Activated CD4-positive, alpha-beta T cell treated with anti-CD3 and anti-CD28 coated beads for 24 hours (primary cell): ENCODE results near the gene ALG14.

ENCODE experiments used
- DNase-seq, 2 donors: peaks; one replicate each; pipeline ENCODE4 v3.0.0-alpha.2; 2020; ENCODE audit warnings: low read depth in 2 of 2

Gene ALG14

GRCh38 chr1:94980582-94981574 is 91.9 kb downstream of the ALG14 start:
- no peak for DNase-seq

DNA sequence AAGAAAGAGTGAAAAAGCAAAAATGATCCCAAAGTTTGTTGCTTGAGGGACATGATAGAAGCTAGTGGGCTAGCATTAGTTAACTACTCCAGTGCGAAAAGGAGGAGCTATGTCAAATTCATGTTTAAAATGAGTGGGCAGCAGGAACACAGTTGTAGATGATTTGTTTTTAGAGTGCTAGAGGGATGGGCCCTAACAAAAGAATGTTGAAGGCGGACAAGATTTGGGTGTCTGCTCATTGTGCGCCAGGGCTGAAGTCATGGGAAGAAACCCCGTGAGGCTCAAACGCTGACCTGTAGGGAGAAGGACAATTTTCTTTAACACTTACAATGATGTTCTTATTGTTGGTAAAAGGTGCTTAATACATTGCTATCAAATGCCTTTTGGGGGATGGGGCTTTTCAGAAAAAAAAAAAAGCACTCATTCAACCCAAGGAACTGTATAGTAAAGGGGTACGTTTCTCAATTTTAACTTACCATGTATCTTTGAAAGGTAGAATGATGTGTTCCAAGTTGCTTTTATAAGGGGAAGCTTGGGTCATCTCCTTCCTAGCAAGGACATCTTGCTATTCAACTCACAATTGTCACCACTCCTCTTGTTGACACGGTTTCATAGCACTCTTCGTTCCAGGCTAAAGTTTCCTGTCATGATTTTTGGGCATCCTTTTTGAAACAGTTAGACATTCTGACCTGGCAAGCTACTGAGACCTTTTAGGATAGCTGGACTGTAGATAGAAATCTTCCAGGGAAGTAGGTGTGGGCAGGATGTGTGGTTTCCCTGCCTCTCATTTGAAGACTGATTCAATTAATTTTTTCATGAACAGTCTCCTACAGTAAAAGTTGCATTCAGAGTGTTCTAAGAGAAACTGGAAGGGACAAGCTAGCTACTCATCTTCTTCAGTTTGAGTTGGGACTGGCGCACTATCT is 92.8 kb downstream of the ALG14 start:
- no peak for DNase-seq

- DNase-seq, result no peak
Observed at GRCh38 chr1:94979131-94979530, 93.6 kb downstream of the ALG14 start.

GRCh38 chr1:94978401-94978800 is 94.3 kb downstream of the ALG14 start:
- no peak for DNase-seq

- no peak for DNase-seq
Observed at GRCh38 chr1:94976971-94977548, 95.7 kb downstream of the ALG14 start.

GRCh38 chr1:94974824-94975223 is 97.9 kb downstream of the ALG14 start:
- DNase-seq, result no peak

DNA sequence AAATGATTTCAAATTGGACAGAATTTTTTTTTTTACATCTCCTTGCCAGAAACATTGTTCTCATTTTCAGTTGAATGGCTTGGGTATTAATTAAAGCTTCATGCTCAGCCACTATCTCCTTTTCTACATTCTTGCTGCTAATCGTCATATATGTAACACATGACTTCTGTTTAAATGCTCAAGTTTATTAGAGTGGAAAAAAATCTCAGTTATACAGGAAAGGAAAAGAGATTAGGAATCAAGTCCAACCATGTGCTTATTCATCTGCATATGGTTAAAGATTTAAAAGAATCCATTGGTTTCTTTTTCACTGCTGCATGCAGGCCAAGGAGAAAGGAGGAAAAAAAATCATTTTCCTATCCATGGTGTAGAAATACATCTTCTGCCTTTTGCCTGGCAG is 98.5 kb downstream of the ALG14 start:
- no peak for DNase-seq

GRCh38 chr1:94973309-94973922 is 99.3 kb downstream of the ALG14 start:
- no peak for DNase-seq

DNA sequence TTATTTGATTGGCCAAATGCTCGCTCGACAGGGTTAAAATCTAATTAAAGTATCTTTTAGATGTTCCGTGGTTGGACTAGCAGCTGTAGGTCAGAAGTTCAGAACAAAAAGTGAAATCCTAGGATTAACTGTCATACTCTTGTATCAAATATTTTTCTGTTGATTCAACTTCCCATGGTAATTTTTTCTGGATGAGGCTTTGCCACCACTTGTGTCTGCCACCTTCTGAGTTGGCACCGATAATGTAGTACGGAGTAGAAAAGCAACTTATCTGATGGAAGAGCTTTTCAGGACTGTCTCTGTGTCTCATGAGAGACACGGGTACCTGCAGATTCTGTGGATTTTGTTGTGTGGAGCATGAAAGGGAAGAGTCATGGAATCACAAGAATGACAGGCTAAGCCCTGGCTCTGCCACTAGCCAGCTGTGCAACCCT is 101.2 kb downstream of the ALG14 start:
- no peak for DNase-seq

DNA sequence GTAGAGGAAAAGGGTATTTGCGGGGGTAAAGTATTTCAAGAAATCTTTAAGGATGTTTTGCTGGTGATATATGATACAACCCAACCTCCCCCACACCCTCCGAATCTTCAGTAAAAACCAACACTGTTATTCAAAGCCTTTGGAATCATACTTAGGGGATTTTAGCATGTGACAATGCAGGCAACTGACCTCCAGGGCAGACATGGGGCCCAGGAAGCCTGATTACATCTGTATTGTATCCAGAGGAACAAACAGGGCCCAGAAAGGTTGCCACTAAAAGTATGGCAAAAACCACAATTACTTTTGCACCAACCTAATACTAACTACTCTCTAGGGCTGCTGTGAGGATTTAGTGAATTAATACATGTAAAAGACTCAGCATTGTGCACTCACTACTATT is 102.0 kb downstream of the ALG14 start:
- DNase-seq, result no peak

DNA sequence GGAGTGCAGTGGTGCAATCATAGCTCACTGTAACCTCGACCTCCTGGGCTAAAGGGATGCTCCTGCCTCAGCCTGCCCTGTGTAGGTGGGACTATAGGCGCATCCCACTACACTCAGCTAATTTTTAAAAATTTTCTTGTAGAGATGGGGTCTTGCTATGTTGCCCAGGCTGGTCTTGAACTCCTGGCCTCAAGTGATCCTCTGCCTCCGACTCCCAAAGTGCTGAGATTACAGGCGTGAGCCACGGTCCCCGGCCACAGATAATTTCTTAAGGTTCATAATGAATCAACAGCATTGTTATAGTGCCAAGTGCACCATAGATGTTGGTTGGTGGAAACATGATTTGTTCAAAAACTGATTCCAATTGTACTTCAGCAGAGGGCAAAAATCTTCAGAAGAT is 103.6 kb downstream of the ALG14 start:
- DNase-seq, result no peak

- DNase-seq, result no peak
Observed at GRCh38 chr1:94966033-94966432, 106.7 kb downstream of the ALG14 start.

- DNase-seq, result no peak
Observed at GRCh38 chr1:94963864-94964263, 108.9 kb downstream of the ALG14 start.

DNA sequence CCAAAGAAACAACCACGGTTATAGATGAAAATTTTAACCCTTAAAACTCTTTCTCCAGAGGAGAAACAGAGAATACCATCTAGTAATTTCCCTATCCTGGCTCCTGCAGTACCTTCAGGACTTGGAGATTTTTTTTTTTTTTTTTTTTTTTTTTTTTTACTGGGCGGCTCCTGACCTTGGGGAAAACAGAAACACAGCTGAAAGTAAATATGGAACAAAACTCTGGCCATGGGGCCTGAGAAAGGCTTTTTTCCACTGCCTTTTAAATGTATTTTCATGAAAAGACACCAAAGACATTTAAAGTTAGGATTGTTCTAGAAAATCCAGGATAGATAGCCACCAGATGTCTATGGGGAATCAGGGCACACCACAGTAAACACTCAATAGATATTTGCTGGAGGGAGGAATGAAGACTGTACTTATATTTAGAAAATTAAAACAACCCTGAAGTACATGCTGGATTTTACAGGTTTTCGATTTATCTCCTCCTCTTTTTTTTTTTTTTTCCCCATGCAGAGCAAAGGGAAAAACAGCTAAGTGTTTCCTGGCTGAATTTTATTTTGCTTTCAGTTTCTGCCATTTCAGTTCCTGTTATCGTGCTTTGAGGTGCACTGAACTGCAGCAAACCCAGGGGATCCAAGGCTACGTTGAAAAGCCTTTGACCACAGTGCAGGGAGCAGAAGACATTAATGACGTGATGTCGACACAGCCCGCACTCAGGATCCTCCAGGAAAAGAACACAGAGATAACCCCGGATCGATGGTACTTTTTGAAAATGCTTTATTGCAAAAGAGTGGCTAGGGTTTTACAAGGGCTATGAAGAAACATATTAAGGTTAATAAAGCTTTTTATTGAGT is 110.1 kb downstream of the ALG14 start:
- no peak for DNase-seq

DNA sequence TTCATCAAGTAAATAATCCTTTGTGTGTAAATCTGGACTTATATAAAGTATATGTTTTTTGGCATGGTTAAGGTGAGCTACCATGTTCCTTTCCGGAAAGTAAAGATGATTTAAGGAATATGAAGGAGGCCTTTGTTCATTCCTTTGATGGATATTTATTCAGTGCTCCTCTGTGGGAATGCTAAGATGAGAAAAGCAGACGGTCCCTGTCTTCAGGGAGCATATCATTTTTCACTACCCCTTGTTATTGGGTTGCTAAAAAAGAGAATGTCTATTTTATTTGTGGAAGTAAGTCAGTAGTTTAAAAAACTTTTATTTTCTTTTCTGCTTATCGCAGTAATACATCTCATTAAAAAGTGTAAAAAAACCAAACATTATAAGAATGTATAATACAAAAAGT is 110.8 kb downstream of the ALG14 start:
- no peak for DNase-seq

- no peak for DNase-seq
Observed at GRCh38 chr1:94961582-94961981, 111.2 kb downstream of the ALG14 start.

DNA sequence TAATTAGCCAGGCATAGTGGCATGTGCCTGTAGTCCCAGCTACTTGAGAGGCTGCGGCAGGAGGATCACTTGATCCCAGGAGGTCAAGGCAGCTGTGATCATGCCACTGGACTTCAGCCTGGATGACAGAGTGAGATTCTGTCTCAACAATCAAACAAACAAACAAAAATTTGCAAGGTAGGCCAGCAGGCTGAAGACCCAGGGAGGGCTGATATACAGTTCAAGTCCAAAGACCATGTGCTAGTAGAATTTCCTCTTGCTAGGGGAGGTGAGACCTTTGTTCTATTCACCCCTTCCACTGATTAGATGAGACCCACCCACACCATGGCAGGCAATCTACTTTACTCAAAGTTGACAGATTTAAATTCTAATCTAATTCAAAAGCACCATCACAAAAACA is 114.7 kb downstream of the ALG14 start:
- DNase-seq, result no peak

DNA sequence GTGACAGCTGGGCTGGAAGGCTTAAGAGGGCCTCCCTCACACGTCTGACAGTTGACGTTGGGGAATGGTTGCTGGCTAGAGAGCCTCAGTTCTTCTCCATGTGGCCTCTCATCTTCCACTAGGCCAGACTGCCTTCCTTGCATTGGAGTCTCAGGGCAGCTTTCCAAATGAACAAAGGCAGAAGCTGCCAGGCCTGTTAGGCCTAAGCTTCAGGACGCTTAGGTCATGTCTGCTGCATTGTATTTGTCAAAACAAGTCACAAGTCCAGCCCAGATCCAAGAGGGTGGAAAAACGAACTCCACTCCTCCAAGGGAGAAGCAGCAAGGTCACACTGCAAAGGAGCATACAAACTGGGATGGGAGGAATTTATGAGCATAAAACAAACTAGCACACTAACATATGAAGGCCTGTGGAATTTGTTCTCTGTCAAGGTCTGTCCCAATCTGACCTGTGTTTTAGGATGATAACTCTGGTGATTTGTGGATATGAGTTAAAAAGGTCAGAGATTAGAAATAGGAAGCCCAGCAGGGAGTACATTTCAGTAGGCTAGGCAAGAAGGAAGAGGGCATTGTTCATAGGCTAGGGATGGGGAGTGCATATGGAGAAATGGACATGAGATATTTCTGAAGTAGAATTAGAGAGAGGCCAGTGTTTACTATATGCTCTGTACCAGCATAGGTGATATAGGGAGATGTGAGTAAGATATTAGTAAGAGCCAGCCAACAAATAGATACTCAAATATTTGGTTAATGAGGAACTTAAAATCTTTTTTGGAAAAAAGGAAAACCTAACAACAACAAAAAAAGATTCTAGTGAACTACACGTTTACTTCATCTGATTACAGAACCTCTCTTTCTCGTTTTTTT is 116.8 kb downstream of the ALG14 start:
- DNase-seq, result no peak
